PC-9 (cell line): ENCODE data around the gene ALG2.

Experiments
- EZH2 ChIP-seq: fragments of 200-600 bp; sonication (generic); IDR thresholded peaks from 2 replicates; pipeline ENCODE4 v1.8.0; 2017; ENCODE audit warnings: antibody characterized with exemption, low read depth
- TF ChIP-seq, protein P1 (sequence below): fragments of 200-600 bp; sonication (generic); conservative IDR thresholded peaks from 2 replicates; pipeline ENCODE4 v1.6.1; 2017; ENCODE audit warnings: mixed run types, antibody characterized with exemption, mild to moderate bottlenecking, moderate library complexity

DNA sequence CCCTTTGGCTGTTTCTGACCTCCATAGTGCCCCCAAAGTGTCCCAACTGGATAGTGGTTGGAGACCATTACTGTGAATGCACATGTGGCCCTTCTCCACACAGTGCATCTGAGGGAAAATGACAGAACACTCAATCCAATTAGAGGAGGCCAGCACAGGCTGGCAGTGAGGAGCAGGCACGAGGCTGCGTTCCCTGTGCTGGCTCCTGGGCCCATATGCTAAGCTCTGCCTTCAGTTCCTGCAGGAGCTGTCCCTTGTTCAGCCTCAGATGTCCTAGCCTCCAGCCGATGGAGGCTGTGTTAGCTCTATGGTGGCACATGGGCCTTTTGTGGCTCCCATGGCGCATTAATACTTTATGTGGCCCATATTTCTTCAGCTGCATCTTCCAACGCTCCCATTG is 35.8 kb downstream of the ALG2 start:
- TF ChIP-seq, protein P1, sequence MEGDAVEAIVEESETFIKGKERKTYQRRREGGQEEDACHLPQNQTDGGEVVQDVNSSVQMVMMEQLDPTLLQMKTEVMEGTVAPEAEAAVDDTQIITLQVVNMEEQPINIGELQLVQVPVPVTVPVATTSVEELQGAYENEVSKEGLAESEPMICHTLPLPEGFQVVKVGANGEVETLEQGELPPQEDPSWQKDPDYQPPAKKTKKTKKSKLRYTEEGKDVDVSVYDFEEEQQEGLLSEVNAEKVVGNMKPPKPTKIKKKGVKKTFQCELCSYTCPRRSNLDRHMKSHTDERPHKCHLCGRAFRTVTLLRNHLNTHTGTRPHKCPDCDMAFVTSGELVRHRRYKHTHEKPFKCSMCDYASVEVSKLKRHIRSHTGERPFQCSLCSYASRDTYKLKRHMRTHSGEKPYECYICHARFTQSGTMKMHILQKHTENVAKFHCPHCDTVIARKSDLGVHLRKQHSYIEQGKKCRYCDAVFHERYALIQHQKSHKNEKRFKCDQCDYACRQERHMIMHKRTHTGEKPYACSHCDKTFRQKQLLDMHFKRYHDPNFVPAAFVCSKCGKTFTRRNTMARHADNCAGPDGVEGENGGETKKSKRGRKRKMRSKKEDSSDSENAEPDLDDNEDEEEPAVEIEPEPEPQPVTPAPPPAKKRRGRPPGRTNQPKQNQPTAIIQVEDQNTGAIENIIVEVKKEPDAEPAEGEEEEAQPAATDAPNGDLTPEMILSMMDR = no peak
- no peak for TF ChIP-seq EZH2
